GM18951 (cell line): ENCODE measurements around the gene INPP4B.

Experiments
- POLR2A ChIP-seq: IDR thresholded peaks from 4 replicates; pipeline ENCODE4 v1.6.1; 2011; ENCODE audit warnings: mild to moderate bottlenecking; ENCODE audit not compliant: insufficient read length, insufficient read depth; ENCODE audit errors: extremely low read depth
- in situ Hi-C: fragments of 300-500 bp; cut with MboI; formaldehyde crosslinking; loops from one replicate; pipeline ENCODE4 v1.12.0; 2022; ENCODE audit warnings: low sequenced_read_pairs, mixed read lengths, inconsistent platforms; ENCODE audit not compliant: unreplicated experiment

Gene INPP4B

GRCh38 chr4:142128529-142128928, 717.6 kb downstream of the INPP4B start:
- in situ Hi-C loops, result no loop called here
- no peak for TF ChIP-seq POLR2A

GRCh38 chr4:142126890-142127497, 719.1 kb downstream of the INPP4B start:
- in situ Hi-C loops, result no loop called here
- TF ChIP-seq POLR2A, result no peak

GRCh38 chr4:142124874-142125273, 721.2 kb downstream of the INPP4B start:
- no peak for TF ChIP-seq POLR2A
- in situ Hi-C loops, result no loop called here

GRCh38 chr4:142121448-142122350, 724.4 kb downstream of the INPP4B start:
- no peak for TF ChIP-seq POLR2A
- in situ Hi-C loops, result no loop called here

GRCh38 chr4:142120921-142121320, 725.2 kb downstream of the INPP4B start:
- in situ Hi-C loops, result no loop called here
- TF ChIP-seq POLR2A, result no peak

GRCh38 chr4:142112451-142112850, 733.6 kb downstream of the INPP4B start:
- in situ Hi-C loops, result no loop called here
- TF ChIP-seq POLR2A, result no peak

- in situ Hi-C loops, result no loop called here
Measured at GRCh38 chr4:142110136-142110535, 736.0 kb downstream of the INPP4B start.

GRCh38 chr4:142104041-142104440, 742.1 kb downstream of the INPP4B start:
- in situ Hi-C loops, result no loop called here
- no peak for TF ChIP-seq POLR2A

More at GRCh38 chr4:142110136-142110535, 736.0 kb downstream of the INPP4B start:
- TF ChIP-seq POLR2A, result no peak

- no peak for TF ChIP-seq POLR2A
- in situ Hi-C loops, result no loop called here
Measured at GRCh38 chr4:142101401-142101800, 744.7 kb downstream of the INPP4B start.

- no peak for TF ChIP-seq POLR2A
- in situ Hi-C loops, result no loop called here
Measured at GRCh38 chr4:142100941-142101340, 745.2 kb downstream of the INPP4B start.

- in situ Hi-C loops, result no loop called here
- TF ChIP-seq POLR2A, result no peak
Measured at GRCh38 chr4:142098900-142099545, 747.1 kb downstream of the INPP4B start.

- in situ Hi-C loops, result no loop called here
- TF ChIP-seq POLR2A, result no peak
Measured at GRCh38 chr4:142098380-142098779, 747.7 kb downstream of the INPP4B start.

- in situ Hi-C loops, result no loop called here
- no peak for TF ChIP-seq POLR2A
Measured at GRCh38 chr4:142097015-142097414, 749.1 kb downstream of the INPP4B start.
